ENCODE measurements around the gene SAT2. TPM values are rescaled to one million over a fixed set of nuclear protein-coding genes. Genes with fewer than 3 reads are reported as not detected.

SAT2 gene
- total RNA-seq, 3 donors from 2014 or later (not counting 1 experiment from before 2014, with no cell fraction given), result 63.0 to 71.6 (median 70.1) TPM

DNA sequence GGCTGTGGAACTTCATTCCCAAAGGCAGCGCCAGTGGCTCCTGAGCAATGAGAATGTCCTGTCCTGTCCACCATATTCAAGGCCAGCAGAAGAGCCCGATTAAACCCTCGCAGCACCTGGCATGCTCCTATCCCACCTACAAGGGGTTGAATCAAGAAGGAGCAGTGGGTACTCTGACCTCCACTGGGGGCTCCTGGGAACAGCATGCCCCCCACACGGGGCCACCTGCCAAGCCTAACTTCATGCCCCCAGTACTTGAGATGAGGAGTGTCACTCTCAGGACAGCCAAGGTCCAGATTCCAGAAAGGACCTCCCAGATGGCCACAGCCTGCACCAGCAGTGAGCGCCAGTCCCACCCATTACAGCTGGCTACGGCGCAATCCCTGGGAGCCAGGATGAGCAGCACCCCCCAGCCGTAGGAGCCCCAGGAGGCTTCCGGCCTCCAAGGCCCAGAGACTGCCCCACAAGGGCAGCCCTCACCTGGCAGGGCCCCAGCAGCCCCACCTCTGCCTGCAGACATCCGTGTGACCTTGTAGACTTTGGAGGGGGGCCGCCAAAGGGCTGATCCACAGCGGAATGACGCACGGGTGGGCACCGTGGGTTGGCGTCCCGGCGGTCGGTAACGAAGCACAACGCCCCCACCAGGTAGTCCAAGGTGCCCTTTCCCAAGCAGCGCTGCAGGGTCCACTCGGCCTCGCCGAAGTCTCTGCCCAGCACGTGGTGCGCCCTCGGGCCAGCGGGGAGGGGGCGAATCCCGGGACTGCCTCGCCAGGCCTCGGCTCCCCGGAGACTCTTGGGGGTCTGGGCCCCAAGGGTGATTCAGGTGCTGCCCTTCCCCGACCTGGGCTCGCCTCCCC, 45.0 kb downstream of the SAT2 start:
- intact Hi-C loops (cut with micrococcal nuclease), result loop anchor here (1.0 kb wide), 1 partner anchor 9 kb away; no protein-coding TSS in a partner anchor
- Histone ChIP-seq H3K4me1 (ENCODE audit: control insufficient read depth, insufficient read depth, low read length) (peaks cover 65% of the 10 kb centered on the region), H3K9me3 (ENCODE audit: control insufficient read depth, insufficient read depth, low read length) (no peaks in the 10 kb centered on the region), H3K27me3 (ENCODE audit: control insufficient read depth, insufficient read depth, low read length) (no peaks in the 10 kb centered on the region), H3K4me3 (ENCODE audit: low read length) (peak overlapping the region; percentile 69), H3K27ac (ENCODE audit: low read length) (peak overlapping the region; percentile 88), H3K36me3 (ENCODE audit: control insufficient read depth, insufficient read depth, low read length) (peaks cover 18% of the 10 kb centered on the region)
- TF ChIP-seq, protein P1, sequence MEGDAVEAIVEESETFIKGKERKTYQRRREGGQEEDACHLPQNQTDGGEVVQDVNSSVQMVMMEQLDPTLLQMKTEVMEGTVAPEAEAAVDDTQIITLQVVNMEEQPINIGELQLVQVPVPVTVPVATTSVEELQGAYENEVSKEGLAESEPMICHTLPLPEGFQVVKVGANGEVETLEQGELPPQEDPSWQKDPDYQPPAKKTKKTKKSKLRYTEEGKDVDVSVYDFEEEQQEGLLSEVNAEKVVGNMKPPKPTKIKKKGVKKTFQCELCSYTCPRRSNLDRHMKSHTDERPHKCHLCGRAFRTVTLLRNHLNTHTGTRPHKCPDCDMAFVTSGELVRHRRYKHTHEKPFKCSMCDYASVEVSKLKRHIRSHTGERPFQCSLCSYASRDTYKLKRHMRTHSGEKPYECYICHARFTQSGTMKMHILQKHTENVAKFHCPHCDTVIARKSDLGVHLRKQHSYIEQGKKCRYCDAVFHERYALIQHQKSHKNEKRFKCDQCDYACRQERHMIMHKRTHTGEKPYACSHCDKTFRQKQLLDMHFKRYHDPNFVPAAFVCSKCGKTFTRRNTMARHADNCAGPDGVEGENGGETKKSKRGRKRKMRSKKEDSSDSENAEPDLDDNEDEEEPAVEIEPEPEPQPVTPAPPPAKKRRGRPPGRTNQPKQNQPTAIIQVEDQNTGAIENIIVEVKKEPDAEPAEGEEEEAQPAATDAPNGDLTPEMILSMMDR (IDR thresholded peaks at IDR 0.05), result no peak
- no peaks in the 10 kb centered on the region for H3K9me3 Mint-ChIP-seq
- 91% methylated on average over 36 of the region's 36 CpGs for WGBS (ENCODE audit: insufficient coverage)
- H3K36me3 Mint-ChIP-seq, result peaks cover under 1% of the 10 kb centered on the region
- H3K4me1 Mint-ChIP-seq, result peaks cover 38 to 55% of the 10 kb centered on the region in 2 donors
- H3K4me3 Mint-ChIP-seq, result peak overlapping the region; percentile 40
- ATAC-seq, result no peak
- peak overlapping the region; percentile 98 to 99 for H3K27ac Mint-ChIP-seq
- DNase-seq, result no peak
- H3K27me3 Mint-ChIP-seq (ENCODE audit: low read depth in 2 of 2), result no peaks in the 10 kb centered on the region

DNA sequence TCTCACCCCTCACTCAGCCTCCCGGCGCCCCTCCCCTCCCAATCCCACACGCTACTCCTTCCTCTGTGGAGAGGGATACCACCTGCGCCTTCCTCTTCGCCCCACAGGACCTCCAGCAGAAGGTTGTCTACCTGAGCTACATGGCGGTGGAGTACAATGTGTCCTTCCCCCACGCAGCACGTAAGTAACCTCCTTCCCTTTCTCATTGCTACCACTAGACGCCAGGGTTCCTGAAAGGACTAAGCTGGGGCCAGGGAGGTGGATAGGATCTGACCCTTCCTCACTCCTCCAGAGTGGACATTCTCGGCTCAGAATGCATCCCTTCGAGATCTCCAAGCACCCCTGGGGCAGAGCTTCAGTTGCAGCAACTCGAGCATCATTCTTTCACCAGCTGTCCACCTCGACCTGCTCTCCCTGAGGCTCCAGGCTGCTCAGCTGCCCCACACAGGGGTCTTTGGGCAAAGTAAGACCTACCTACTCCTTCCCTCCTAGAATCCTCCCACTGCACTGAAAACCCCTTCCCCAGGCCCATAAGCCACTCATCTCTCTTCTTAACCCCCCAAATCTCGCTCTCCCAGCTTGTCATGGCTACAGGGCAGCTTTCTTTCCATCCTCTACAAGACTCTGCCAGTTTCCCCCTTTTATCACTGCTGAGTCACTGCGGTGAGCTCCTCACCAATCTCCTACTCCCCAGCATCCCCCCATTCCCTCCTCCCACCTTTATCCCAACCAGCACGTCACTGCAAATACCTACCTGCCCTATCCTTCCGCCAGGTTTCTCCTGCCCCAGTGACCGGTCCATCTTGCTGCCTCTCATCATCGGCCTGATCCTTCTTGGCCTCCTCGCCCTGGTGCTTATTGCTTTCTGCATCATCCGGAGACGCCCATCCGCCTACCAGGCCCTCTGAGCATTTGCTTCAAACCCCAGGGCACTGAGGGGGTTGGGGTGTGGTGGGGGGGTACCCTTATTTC, 46.7 kb downstream of the SAT2 start:
- H3K36me3 Mint-ChIP-seq, result peaks cover 15% of the 10 kb centered on the region
- TF ChIP-seq, protein P1 (IDR thresholded peaks at IDR 0.05), result no peak
- Histone ChIP-seq H3K4me3 (ENCODE audit: low read length) (peak overlapping the region; percentile 0), H3K27me3 (ENCODE audit: control insufficient read depth, insufficient read depth, low read length) (no peaks in the 10 kb centered on the region), H3K27ac (ENCODE audit: low read length) (peak overlapping the region; percentile 71), H3K36me3 (ENCODE audit: control insufficient read depth, insufficient read depth, low read length) (peaks cover 31% of the 10 kb centered on the region), H3K9me3 (ENCODE audit: control insufficient read depth, insufficient read depth, low read length) (no peaks in the 10 kb centered on the region), H3K4me1 (ENCODE audit: control insufficient read depth, insufficient read depth, low read length) (peaks cover 67% of the 10 kb centered on the region)
- 87% methylated on average over 23 of the region's 23 CpGs for WGBS (ENCODE audit: insufficient coverage)
- ATAC-seq, result no peak
- no peak for DNase-seq
- intact Hi-C loops (cut with micrococcal nuclease), result no loop called here
- H3K27me3 Mint-ChIP-seq (ENCODE audit: low read depth in 2 of 2), result no peaks in the 10 kb centered on the region
- H3K4me3 Mint-ChIP-seq, result peak overlapping the region; percentile 59
- H3K27ac Mint-ChIP-seq, result peak overlapping the region; percentile 93 to 98
- H3K9me3 Mint-ChIP-seq, result no peaks in the 10 kb centered on the region
- H3K4me1 Mint-ChIP-seq, result peaks cover 51 to 58% of the 10 kb centered on the region in 2 donors

DNA sequence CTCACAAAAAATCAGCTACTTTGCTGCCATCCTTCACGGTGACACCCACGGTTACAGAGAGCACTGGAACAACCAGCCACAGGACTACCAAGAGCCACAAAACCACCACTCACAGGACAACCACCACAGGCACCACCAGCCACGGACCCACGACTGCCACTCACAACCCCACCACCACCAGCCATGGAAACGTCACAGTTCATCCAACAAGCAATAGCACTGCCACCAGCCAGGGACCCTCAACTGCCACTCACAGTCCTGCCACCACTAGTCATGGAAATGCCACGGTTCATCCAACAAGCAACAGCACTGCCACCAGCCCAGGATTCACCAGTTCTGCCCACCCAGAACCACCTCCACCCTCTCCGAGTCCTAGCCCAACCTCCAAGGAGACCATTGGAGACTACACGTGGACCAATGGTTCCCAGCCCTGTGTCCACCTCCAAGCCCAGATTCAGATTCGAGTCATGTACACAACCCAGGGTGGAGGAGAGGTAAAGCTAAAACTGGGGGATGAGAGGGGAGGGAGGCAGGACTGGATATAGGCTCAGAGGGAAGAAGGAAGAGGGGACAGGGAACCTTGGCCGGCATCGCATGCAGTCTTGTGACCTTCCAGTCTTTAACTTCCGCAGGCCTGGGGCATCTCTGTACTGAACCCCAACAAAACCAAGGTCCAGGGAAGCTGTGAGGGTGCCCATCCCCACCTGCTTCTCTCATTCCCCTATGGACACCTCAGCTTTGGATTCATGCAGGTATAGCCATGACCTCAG, 47.6 kb downstream of the SAT2 start:
- intact Hi-C loops (cut with micrococcal nuclease), result no loop called here
- Histone ChIP-seq H3K27me3 (ENCODE audit: control insufficient read depth, insufficient read depth, low read length) (no peaks in the 10 kb centered on the region), H3K4me3 (ENCODE audit: low read length) (peak overlapping the region; percentile 0), H3K27ac (ENCODE audit: low read length) (peak overlapping the region; percentile 71), H3K9me3 (ENCODE audit: control insufficient read depth, insufficient read depth, low read length) (no peaks in the 10 kb centered on the region), H3K4me1 (ENCODE audit: control insufficient read depth, insufficient read depth, low read length) (peaks cover 75% of the 10 kb centered on the region), H3K36me3 (ENCODE audit: control insufficient read depth, insufficient read depth, low read length) (peaks cover 39% of the 10 kb centered on the region)
- peak in 1 of 3 donors; percentile 4 for ATAC-seq
- 53% methylated on average over 12 of the region's 12 CpGs for WGBS (ENCODE audit: insufficient coverage)
- H3K36me3 Mint-ChIP-seq, result peaks cover 15% of the 10 kb centered on the region
- H3K4me1 Mint-ChIP-seq, result peaks cover 52 to 65% of the 10 kb centered on the region in 2 donors
- H3K27me3 Mint-ChIP-seq (ENCODE audit: low read depth in 2 of 2), result no peaks in the 10 kb centered on the region
- TF ChIP-seq, protein P1 (IDR thresholded peaks at IDR 0.05), result no peak
- H3K9me3 Mint-ChIP-seq, result no peaks in the 10 kb centered on the region
- peak overlapping the region; percentile 69 for H3K4me3 Mint-ChIP-seq
- peak overlapping the region; percentile 93 to 98 for H3K27ac Mint-ChIP-seq
- peak in 1 of 2 donors; percentile 36 for DNase-seq

Data from natural killer cell (primary cell).